ENCODE data around the gene NPB.

The NPB gene

GRCh38 chr17:81902023-81902652 lies at the start of gene NPB:
TSS of gene NPB (plus strand) at chr17:81902238. CDS start at chr17:81902278, 40 bp downstream.
- Histone ChIP-seq H3K4me3 (ENCODE audit: low read depth in 1 of 2, low read length in 2 of 2) (peak within 1 kb of the TSS in 1 of 2 donors; percentile 31), H3K9ac (ENCODE audit: low read length) (no peak within 1 kb of the TSS), H3K36me3 (ENCODE audit: insufficient read depth, low read length) (peaks cover 31% of the 10 kb centered on the region), H3K27me3 (ENCODE audit: control insufficient read depth in 1 of 2, insufficient read depth in 2 of 2, low read length in 2 of 2) (peaks cover 0 to 24% of the 10 kb centered on the region in 2 donors), H3K27ac (ENCODE audit: low read depth, low read length) (no peak within 1 kb of the TSS), H3K9me3 (ENCODE audit: low read length) (no peaks in the 10 kb centered on the region), H3K4me1 (ENCODE audit: insufficient read depth, low read length) (no peaks in the 10 kb centered on the region)

- no peak overlapping the region for H3K4me3 ChIP-seq (ENCODE audit: low read depth in 1 of 2, low read length in 2 of 2)
- no peak overlapping the region for H3K27ac ChIP-seq (ENCODE audit: low read depth, low read length)
- H3K36me3 ChIP-seq (ENCODE audit: insufficient read depth, low read length): peaks cover 66% of the 10 kb centered on the region
- peaks cover 17% of the 10 kb centered on the region for H3K4me1 ChIP-seq (ENCODE audit: insufficient read depth, low read length)
- no peaks in the 10 kb centered on the region for H3K27me3 ChIP-seq (ENCODE audit: control insufficient read depth in 1 of 2, insufficient read depth in 2 of 2, low read length in 2 of 2)
- no peaks in the 10 kb centered on the region for H3K9me3 ChIP-seq (ENCODE audit: low read length)
- no peak overlapping the region for H3K9ac ChIP-seq (ENCODE audit: low read length)
Observed at GRCh38 chr17:81854974-81855774, 46.9 kb upstream of the NPB start.

DNA sequence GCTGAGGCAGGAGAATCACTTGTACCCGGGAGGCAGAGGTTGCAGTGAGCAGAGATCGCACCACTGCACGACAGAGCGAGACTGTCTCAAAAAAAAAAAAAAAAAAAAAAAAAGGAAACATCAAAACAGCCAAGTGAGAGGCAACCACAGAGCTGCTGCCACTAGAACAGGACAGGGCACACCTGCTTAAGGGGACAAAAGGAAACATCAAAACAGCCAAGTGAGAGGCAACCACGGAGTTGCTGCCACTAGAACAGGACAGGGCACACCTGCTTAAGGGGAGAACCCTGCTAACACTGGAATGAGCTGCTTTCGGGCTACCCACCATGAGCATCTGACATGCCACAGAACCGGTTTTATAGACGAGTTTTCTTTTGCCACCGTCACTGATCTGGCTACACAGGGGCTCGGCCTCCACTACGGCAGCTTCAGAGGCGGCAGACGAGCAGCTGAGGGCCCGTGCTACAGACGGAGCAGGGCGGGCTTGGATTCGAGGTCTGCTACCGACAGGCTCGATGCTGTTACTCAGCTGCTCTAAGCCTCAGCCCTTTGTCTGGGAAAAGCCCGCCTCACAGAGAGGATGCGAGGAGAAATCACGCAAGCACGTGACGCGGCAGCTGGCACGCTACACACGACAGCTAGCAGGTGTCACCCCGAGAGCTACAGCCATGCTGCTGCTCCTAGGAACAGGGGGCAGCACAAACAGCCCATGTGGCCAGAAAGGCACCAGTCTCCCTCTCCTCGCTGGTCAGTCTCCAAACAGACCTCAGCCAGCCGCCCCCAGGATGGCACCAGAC lies 43.7 kb upstream of the NPB start:
- H3K4me3 ChIP-seq (ENCODE audit: low read depth in 1 of 2, low read length in 2 of 2): no peak overlapping the region
- H3K27ac ChIP-seq (ENCODE audit: low read depth, low read length): no peak overlapping the region
- peaks cover 51% of the 10 kb centered on the region for H3K36me3 ChIP-seq (ENCODE audit: insufficient read depth, low read length)

DNA sequence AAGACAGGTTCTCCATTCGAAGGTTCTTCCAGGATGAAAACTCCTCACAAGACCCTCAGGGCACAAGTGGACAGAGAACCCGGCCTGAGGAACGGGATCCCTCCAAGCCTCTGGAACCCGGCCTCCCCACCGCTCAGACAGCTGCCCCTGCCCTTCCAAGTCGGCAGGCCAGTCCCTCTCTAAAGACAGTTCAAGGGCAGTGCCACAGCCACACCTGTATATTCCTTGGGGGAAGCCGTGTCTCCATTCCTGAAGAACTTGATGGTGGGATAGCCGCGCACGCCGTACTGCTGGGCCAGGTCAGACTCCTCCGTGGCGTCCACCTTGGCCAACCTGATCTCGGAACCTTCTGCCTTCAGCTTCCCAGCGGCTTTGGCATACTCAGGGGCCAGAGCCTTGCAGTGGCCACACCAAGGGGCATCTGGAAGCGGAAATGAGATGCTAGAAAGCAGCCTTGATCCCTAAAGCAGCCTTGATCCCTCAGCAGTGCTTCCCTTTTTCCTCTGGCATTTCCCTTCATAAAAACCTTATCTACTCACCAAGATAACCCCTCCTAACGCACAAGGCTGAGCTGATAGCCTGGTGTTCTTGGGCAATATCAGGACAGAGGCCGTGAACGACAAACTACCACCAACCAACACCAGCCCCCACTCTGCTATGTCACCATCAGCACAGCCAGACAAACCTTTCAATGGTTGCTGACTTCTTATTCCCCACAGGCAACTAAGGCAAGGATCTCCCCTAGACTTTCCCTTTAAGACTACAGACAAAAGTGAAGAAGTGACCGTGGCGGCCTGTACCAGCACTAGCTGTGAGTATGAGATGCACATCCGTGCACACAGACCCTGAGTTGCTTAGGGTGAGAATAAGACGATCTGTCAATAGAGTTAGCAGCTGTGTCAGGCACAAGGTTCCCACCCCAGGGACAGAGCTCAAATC lies 42.8 kb upstream of the NPB start:
- Histone ChIP-seq H3K27ac (ENCODE audit: low read depth, low read length) (peak overlapping the region; percentile 96), H3K9me3 (ENCODE audit: low read length) (no peaks in the 10 kb centered on the region), H3K9ac (ENCODE audit: low read length) (peak overlapping the region; percentile 83), H3K4me1 (ENCODE audit: insufficient read depth, low read length) (peaks cover 31% of the 10 kb centered on the region), H3K4me3 (ENCODE audit: low read depth in 1 of 2, low read length in 2 of 2) (peak overlapping the region; percentile 76 to 86), H3K36me3 (ENCODE audit: insufficient read depth, low read length) (peaks cover 43% of the 10 kb centered on the region), H3K27me3 (ENCODE audit: control insufficient read depth in 1 of 2, insufficient read depth in 2 of 2, low read length in 2 of 2) (no peaks in the 10 kb centered on the region)

More for the DNA sequence above, 43.7 kb upstream of the NPB start:
- H3K9me3 ChIP-seq (ENCODE audit: low read length): no peaks in the 10 kb centered on the region
- H3K9ac ChIP-seq (ENCODE audit: low read length): no peak overlapping the region
- no peaks in the 10 kb centered on the region for H3K27me3 ChIP-seq (ENCODE audit: control insufficient read depth in 1 of 2, insufficient read depth in 2 of 2, low read length in 2 of 2)
- H3K4me1 ChIP-seq (ENCODE audit: insufficient read depth, low read length): peaks cover 28% of the 10 kb centered on the region

DNA sequence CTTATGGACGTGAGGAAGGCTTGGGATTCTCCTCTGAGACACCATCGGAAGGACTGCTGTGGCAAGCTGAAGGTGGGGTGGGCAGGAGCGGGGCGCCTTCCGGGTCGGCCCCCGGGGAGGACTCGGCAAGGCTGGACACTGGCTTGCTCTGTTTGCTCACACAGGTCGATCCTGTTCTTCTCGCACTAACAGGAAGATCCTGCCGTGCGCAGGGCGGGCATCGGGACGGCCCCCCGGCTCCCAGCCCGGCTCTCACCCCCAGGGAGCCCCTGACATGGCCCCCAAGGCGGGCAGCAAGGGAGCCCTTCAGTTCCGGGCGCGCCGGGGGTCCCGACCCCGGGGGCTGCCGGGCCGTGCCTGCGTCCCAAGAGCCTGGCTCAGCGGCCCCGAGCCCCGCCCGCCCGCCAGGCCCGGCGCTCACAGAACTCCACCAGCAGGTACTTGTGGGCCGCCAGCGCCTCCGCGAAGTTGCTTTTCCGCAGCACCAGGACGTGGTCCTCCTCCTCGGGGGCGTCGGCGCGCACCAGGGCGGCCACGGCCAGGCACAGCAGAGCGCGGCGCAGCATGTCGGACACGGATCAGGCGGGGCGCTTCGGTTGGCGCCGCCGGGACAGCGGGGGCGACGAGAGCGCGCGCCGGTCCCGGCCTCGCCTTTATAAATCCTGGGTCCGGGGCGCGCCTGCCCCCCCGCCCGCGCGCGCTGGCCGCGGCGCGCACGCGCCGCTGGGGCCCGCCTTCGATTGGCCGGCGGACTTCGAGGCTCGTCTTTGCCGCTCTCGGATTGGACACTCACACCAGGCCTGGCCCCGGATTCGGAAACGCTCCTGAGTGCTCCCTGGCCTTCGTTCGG lies 41.9 kb upstream of the NPB start, which contains the start of gene P4HB:
P4HB (minus strand) TSS at position 630 of the 850 bp plus-strand sequence; CDS start at position 566, 64 bp downstream.
- Histone ChIP-seq H3K9ac (ENCODE audit: low read length) (peak within 1 kb of the TSS; percentile 84), H3K9me3 (ENCODE audit: low read length) (no peaks in the 10 kb centered on the region), H3K27ac (ENCODE audit: low read depth, low read length) (peak within 1 kb of the TSS; percentile 96), H3K27me3 (ENCODE audit: control insufficient read depth in 1 of 2, insufficient read depth in 2 of 2, low read length in 2 of 2) (no peaks in the 10 kb centered on the region), H3K4me1 (ENCODE audit: insufficient read depth, low read length) (peaks cover 31% of the 10 kb centered on the region), H3K36me3 (ENCODE audit: insufficient read depth, low read length) (peaks cover 35% of the 10 kb centered on the region), H3K4me3 (ENCODE audit: low read depth in 1 of 2, low read length in 2 of 2) (peak within 1 kb of the TSS; percentile 76 to 86)

DNA sequence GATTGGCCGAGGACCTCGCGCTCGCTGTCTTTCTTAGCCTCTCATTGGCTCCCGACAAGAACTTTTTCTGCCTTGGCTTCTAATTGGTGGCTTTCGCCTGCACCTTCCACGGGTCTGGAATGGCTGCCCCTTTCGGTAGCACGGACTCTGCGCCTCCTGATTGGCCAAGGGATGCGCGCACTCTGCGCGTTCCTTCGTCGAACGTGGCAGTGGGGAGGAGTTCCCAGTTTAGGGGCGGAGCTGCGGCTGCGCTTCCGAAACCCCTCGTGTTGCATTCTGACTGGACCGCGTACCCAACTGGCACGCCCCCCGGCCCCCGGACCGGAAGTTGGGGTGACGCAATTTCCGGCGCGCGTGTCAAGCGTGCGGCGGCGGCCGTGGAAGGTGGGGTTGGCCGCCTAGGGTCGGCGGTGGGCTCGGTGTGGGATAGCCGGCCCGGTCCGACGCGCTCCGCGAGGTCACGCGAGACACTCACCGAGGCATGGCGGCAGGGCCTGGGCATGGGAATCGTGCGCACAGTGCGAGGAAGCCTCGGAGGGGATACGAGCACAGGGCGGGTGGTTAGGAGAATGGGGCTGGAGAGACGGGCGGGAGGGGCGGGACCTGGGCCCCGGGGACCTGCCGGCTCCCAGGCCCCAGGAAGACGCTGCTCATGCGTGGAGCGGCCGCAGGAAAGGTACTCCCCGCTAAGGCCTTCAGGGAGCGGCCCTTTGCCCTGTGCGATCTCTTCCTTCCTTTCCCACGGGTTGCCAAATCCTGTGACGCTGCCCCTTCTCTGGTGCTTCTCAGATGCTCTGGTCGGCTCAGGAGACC lies 41.1 kb upstream of the NPB start:
- Histone ChIP-seq H3K4me1 (ENCODE audit: insufficient read depth, low read length) (peaks cover 31% of the 10 kb centered on the region), H3K27me3 (ENCODE audit: control insufficient read depth in 1 of 2, insufficient read depth in 2 of 2, low read length in 2 of 2) (no peaks in the 10 kb centered on the region), H3K9ac (ENCODE audit: low read length) (peak overlapping the region; percentile 84), H3K9me3 (ENCODE audit: low read length) (no peaks in the 10 kb centered on the region), H3K36me3 (ENCODE audit: insufficient read depth, low read length) (peaks cover 27% of the 10 kb centered on the region), H3K4me3 (ENCODE audit: low read depth in 1 of 2, low read length in 2 of 2) (peak overlapping the region; percentile 67 to 75), H3K27ac (ENCODE audit: low read depth, low read length) (peak overlapping the region; percentile 96)

- Histone ChIP-seq H3K4me1 (ENCODE audit: insufficient read depth, low read length) (peaks cover 34% of the 10 kb centered on the region), H3K36me3 (ENCODE audit: insufficient read depth, low read length) (peaks cover 22% of the 10 kb centered on the region), H3K9me3 (ENCODE audit: low read length) (no peaks in the 10 kb centered on the region), H3K9ac (ENCODE audit: low read length) (no peak overlapping the region), H3K27me3 (ENCODE audit: control insufficient read depth in 1 of 2, insufficient read depth in 2 of 2, low read length in 2 of 2) (no peaks in the 10 kb centered on the region), H3K4me3 (ENCODE audit: low read depth in 1 of 2, low read length in 2 of 2) (no peak overlapping the region), H3K27ac (ENCODE audit: low read depth, low read length) (no peak overlapping the region)
Observed at GRCh38 chr17:81863123-81863675, 38.8 kb upstream of the NPB start.

DNA sequence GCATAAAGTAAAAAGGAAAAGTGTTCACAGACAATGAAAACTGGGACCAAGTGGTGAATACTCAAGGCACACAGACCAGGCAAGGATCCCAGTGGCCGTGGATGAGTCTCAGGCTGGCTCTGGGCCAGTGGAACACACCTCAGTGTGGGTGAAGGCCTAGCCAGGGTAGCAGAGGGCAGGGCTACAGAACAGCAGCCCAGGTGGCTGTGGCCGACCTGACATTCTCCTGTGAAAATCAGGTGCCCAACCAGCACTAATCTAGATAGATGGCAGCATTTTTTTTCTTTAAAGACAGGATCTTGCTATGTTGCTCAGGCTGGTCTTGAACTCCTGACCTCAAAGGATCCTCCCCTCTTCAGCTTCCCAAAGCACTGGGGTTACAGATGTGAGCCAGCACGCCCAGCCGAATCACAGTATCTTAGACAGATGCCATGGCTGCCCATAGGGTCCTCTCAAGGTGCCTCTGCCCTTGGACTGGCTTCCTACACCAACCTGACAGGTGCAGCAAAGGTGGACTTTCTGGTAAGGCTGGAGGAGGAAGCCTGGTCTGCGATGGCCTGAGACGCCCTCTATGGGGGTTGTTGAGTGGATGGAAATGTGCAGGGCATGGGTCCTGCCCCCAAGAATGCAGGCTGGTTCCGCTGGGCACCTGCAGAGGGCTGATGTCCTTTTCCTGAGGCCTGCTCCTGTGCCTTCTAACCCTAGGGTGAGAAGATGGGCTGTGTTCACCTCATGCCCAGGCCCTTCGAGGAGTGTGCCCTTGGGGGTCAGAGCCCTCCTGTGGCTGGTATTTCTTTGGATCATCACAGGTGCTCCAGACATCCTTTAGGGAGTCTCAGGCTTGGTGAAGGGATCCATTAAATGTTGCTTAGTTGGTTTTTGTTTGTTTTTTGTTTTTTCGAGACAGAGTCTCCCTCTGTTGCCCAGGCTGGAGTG lies 37.9 kb upstream of the NPB start:
- peaks cover 30% of the 10 kb centered on the region for H3K4me1 ChIP-seq (ENCODE audit: insufficient read depth, low read length)
- peaks cover 20% of the 10 kb centered on the region for H3K36me3 ChIP-seq (ENCODE audit: insufficient read depth, low read length)
- H3K4me3 ChIP-seq (ENCODE audit: low read depth in 1 of 2, low read length in 2 of 2): no peak overlapping the region
- no peaks in the 10 kb centered on the region for H3K9me3 ChIP-seq (ENCODE audit: low read length)
- no peak overlapping the region for H3K27ac ChIP-seq (ENCODE audit: low read depth, low read length)
- no peak overlapping the region for H3K9ac ChIP-seq (ENCODE audit: low read length)
- H3K27me3 ChIP-seq (ENCODE audit: control insufficient read depth in 1 of 2, insufficient read depth in 2 of 2, low read length in 2 of 2): no peaks in the 10 kb centered on the region

- H3K27me3 ChIP-seq (ENCODE audit: control insufficient read depth in 1 of 2, insufficient read depth in 2 of 2, low read length in 2 of 2): no peaks in the 10 kb centered on the region
- H3K4me1 ChIP-seq (ENCODE audit: insufficient read depth, low read length): peaks cover 34% of the 10 kb centered on the region
- H3K9me3 ChIP-seq (ENCODE audit: low read length): no peaks in the 10 kb centered on the region
- H3K27ac ChIP-seq (ENCODE audit: low read depth, low read length): no peak overlapping the region
- H3K36me3 ChIP-seq (ENCODE audit: insufficient read depth, low read length): peaks cover 21% of the 10 kb centered on the region
- H3K9ac ChIP-seq (ENCODE audit: low read length): no peak overlapping the region
- H3K4me3 ChIP-seq (ENCODE audit: low read depth in 1 of 2, low read length in 2 of 2): no peak overlapping the region
Observed at GRCh38 chr17:81865358-81865732, 36.7 kb upstream of the NPB start.
